ENCODE measurements around the gene CES2. TPM values are rescaled to one million over a fixed set of nuclear protein-coding genes. Genes with fewer than 3 reads are reported as not detected.

The CES2 gene
- total RNA-seq, 3 donors from 2014 or later = 180 to 566 (median 456) TPM

DNA sequence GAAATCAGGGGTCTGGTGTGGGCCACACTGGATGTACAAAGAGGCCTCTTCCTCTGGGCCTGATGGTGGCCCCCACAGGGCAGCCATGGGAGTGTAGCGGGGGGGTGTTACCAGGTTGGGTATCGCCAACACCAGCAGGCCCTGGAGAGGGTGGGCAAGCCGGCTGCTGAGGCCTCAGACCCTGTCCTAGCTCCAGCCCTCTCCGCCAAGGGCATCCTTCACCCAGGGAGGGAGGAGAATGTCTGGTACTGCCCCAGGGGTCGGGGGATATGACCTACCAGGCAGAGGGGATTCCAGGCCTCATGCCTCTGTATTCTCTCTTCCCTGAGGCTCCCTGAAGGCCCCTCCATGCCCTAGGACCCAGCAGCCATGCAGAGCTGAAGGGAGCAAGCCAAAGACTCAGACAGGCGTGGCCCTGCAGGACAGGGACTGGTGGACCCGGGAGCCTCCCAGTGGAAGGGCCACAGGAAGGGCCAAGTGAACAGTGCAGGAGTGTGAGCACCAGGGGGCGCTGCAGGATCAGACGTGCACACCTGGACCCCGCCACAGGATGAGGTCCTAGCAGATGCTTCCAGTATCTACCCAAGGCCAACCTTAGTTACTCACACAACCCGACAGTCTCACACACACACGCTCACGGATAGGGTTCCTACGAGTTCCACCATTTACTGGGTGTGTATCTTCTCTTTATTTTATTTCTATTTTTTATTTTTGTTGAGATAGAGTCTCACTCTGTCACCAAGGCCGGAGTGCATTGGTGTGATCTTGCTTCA lies 42.2 kb downstream of the CES2 start:
- peaks cover 5% of the 10 kb centered on the region for H3K4me1 ChIP-seq (ENCODE audit: low read depth)
- ATAC-seq = peak; percentile 95
- H3K9me3 ChIP-seq = no peaks in the 10 kb centered on the region
- intact Hi-C loops (cut with DNase I, micrococcal nuclease) = loop anchor here in 1 of 2 donors (10.0 kb wide), 1 partner anchor 207 kb away; the partner anchor contains the start of gene MATCAP1
- H3K4me3 ChIP-seq = no peak overlapping the region
- peaks cover 3% of the 10 kb centered on the region for H3K36me3 ChIP-seq (ENCODE audit: low read depth)
- TF ChIP-seq, protein P1, sequence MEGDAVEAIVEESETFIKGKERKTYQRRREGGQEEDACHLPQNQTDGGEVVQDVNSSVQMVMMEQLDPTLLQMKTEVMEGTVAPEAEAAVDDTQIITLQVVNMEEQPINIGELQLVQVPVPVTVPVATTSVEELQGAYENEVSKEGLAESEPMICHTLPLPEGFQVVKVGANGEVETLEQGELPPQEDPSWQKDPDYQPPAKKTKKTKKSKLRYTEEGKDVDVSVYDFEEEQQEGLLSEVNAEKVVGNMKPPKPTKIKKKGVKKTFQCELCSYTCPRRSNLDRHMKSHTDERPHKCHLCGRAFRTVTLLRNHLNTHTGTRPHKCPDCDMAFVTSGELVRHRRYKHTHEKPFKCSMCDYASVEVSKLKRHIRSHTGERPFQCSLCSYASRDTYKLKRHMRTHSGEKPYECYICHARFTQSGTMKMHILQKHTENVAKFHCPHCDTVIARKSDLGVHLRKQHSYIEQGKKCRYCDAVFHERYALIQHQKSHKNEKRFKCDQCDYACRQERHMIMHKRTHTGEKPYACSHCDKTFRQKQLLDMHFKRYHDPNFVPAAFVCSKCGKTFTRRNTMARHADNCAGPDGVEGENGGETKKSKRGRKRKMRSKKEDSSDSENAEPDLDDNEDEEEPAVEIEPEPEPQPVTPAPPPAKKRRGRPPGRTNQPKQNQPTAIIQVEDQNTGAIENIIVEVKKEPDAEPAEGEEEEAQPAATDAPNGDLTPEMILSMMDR (IDR thresholded peaks at IDR 0.05) = peak; percentile 93
- peak; percentile 91 to 96 (median 93) for DNase-seq

DNA sequence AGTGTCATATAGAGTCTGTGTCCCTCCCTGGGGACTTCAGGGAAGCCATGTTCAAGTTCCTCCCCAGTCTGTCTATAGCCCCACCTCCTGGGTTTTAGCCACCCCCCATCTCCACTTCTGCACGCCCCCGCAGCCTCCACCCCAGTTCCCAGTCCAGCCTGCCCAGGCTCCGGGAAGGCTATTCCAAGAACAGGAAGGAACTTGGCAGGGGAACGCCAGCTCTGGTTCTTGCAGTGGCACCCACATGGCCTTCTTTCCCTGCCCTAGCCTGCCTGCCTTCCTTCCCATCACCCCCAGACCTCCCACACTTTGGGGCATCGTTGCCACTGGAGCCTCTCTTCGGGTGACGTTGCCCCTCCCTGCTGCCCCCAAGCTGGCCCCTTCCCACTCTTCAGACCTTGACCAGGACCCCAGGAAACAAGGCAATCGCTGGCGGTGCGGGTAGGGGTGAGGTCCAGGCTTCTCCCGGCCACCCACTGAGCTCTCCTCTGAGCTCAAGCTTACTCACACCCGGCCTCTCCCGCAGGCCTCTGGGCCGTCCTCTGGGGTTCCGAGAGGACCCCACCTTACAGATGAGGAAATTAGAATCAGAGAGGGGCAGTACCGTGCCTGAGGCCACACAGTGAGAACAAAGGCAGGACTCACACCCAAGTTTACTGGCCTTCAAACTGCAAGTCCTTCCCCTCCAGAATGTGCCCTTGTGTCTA lies 43.8 kb downstream of the CES2 start:
- ATAC-seq (no peak), DNase-seq (no peak)
- TF ChIP-seq, protein P1 (IDR thresholded peaks at IDR 0.05) = no peak
- Histone ChIP-seq H3K4me1 (ENCODE audit: low read depth) (peaks cover 5% of the 10 kb centered on the region), H3K4me3 (no peak overlapping the region), H3K36me3 (ENCODE audit: low read depth) (peaks cover 3% of the 10 kb centered on the region), H3K9me3 (no peaks in the 10 kb centered on the region)
- intact Hi-C loops (cut with DNase I, micrococcal nuclease) = loop anchor here in 1 of 2 donors (10.0 kb wide), 1 partner anchor 206 kb away; the partner anchor contains the start of gene MATCAP1

DNA sequence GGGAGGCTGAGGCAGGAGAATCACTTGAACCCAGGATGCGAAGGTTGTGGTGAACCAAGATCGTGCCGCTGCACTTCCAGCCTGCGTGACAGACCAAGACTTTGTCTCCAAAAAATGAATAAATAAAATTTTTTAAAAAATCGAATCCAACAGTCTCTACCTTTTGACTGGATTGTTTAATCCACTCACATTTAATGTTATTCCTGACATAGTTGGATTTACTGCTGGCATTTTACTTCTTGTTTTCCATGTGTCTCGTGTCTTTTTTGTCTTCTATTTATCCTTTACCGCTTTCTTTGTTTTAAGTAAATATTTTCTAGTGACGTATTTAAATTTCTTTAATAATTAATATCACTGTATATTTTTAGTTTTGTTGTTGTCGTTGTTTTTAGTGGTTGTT lies 47.7 kb downstream of the CES2 start:
- TF ChIP-seq, protein P1 (IDR thresholded peaks at IDR 0.05) = no peak
- intact Hi-C loops (cut with DNase I, micrococcal nuclease) = no loop called here
- Histone ChIP-seq H3K9me3 (no peaks in the 10 kb centered on the region), H3K4me1 (ENCODE audit: low read depth) (no peaks in the 10 kb centered on the region), H3K4me3 (no peak overlapping the region), H3K36me3 (ENCODE audit: low read depth) (no peaks in the 10 kb centered on the region)
- ATAC-seq (no peak), DNase-seq (no peak)

DNA sequence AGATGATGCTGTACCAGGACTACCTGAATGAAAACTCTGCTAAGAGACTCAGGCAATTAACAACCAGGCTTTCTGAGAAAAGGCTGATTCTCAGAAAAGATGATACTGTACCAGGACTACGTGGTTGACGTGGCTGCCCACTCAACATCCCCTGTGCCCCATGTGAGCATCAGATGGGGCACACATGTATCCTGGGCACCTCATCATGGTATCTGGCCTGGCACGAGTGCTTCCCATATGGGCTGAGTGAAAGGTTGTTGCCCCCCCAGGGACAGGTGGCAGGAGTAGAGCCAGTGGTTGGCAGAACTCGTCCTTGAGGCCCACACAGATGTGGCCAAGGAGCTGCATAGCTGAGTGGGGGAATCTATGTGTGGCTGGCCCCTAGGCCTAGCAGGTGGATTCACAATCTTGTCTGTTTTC lies 49.6 kb downstream of the CES2 start:
- no peak for DNase-seq
- ATAC-seq = no peak
- Histone ChIP-seq H3K4me3 (no peak overlapping the region), H3K4me1 (ENCODE audit: low read depth) (no peaks in the 10 kb centered on the region), H3K9me3 (no peaks in the 10 kb centered on the region), H3K36me3 (ENCODE audit: low read depth) (no peaks in the 10 kb centered on the region)
- TF ChIP-seq, protein P1 (IDR thresholded peaks at IDR 0.05) = no peak
- intact Hi-C loops (cut with DNase I, micrococcal nuclease) = no loop called here

DNA sequence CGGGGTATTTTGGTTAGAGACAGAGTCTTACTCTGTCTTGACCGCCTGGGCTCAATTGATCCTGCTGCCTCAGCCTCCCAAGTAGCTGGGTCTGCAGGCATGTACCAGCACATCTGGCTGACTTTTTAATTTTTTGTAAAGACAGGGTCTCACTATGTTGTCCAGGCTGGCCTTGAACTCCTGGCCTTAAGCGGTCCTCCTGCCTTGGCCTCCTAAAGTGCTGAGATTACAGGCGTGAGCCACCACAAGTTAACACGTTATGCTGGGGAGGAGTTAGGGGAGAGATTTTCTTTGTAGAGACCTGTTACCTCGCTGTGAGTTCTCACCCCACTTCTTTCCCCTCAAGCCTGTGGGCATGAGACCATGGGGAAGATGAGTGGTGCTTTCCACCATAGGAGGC lies 51.2 kb downstream of the CES2 start:
- TF ChIP-seq, protein P1 (IDR thresholded peaks at IDR 0.05) = no peak
- H3K9me3 ChIP-seq = no peaks in the 10 kb centered on the region
- intact Hi-C loops (cut with DNase I, micrococcal nuclease) = no loop called here
- no peak for DNase-seq
- H3K4me1 ChIP-seq (ENCODE audit: low read depth) = no peaks in the 10 kb centered on the region
- H3K36me3 ChIP-seq (ENCODE audit: low read depth) = no peaks in the 10 kb centered on the region
- no peak overlapping the region for H3K4me3 ChIP-seq
- no peak for ATAC-seq

Data from mucosa of descending colon (tissue), 3 donors.